Uterus (tissue), 2 donors: ENCODE measurements around the gene OR6K2.

ENCODE experiments used
- CTCF ChIP-seq, 4 experiments: fragments of 200-600 bp in 2 of 4; fragments of 450-650 bp in 2 of 4; sonication (generic) in 2 of 4; IDR thresholded peaks; one replicate each; pipeline ENCODE4 v1.5.1; 2016 to 2019; ENCODE audit warnings: antibody characterized with exemption in 4 of 4, mild to moderate bottlenecking in 2 of 4, moderate library complexity in 1 of 4
- POLR2A ChIP-seq, 2 donors: fragments of 450-650 bp; IDR thresholded peaks; one replicate each; pipeline ENCODE4 v1.6.1; 2016; ENCODE audit warnings: antibody characterized with exemption in 2 of 2, mild to moderate bottlenecking in 1 of 2, moderate library complexity in 1 of 2

GRCh38 chr1:158724442-158724841, 24.0 kb upstream of the OR6K2 start:
- TF ChIP-seq POLR2A (IDR thresholded peaks at IDR 0.05), result no peak
- no peak for TF ChIP-seq CTCF (IDR thresholded peaks at IDR 0.05)
